ENCODE results near the gene LYPD4.

- TF ChIP-seq CTCF (IDR thresholded peaks at IDR 0.05) (no peak), POLR2A (IDR thresholded peaks at IDR 0.05) (no peak)
Observed at GRCh38 chr19:41804336-41804735, 40.1 kb downstream of the LYPD4 start.

Data from adrenal gland (tissue), 5 donors.